IMR-90 (cell line): ENCODE measurements around the gene NTM. TPM values are rescaled to one million over a fixed set of nuclear protein-coding genes. Genes with fewer than 3 reads are reported as not detected.

Source experiments
- ATAC-seq: fragments of 200-7000 bp; cut with Tn5 transposase; 2 replicates; pipeline ENCODE4 v1.9.1; 2020; ENCODE audit warnings: low read depth, mild to moderate bottlenecking, moderate library complexity
- BruUV-seq: library from RNA; stranded (reverse); fragments of 400-500 nt; replicated peaks from 2 replicates; lab custom pipeline; 2021; lab: Mats Ljungman, UMichigan
- CTCF ChIA-PET: fragments of 300-600 bp; formaldehyde crosslinking; extraction: SDS; loops from one replicate; lab custom pipeline; 2021; ENCODE audit warnings: antibody characterized with exemption; lab: Yijun Ruan, JAX
- POLR2A ChIA-PET: fragments of 300-600 bp; sonication (Branson Sonifier 250); formaldehyde crosslinking; loops from one replicate; lab custom pipeline; 2022; ENCODE audit warnings: antibody characterized with exemption; ENCODE audit not compliant: unreplicated experiment; lab: Charles Lee
- DNase-seq: peaks from one replicate; pipeline ENCODE4 v3.0.0; 2013
- H2AFZ ChIP-seq: replicated peaks from 2 replicates; pipeline ENCODE3; 2013; ENCODE audit warnings: low read length, mild to moderate bottlenecking; ENCODE audit not compliant: poor library complexity
- H2AK5ac ChIP-seq: 2 replicates; pipeline ENCODE4 v1.6.1; 2013; ENCODE audit warnings: low read depth, low read length, inconsistent platforms
- H2AK9ac ChIP-seq: replicated peaks from 2 replicates; pipeline ENCODE3; 2013; ENCODE audit warnings: mild to moderate bottlenecking, low read depth, low read length, moderate library complexity; ENCODE audit not compliant: poor library complexity
- H2BK120ac ChIP-seq: 2 replicates; pipeline ENCODE4 v1.6.1; 2013; ENCODE audit warnings: low read depth, low read length, inconsistent platforms
- H2BK15ac ChIP-seq: 3 replicates; pipeline ENCODE4 v1.6.1; 2013; ENCODE audit warnings: low read depth, low read length, inconsistent platforms
- H2BK20ac ChIP-seq: 2 replicates; pipeline ENCODE4 v1.6.1; 2013; ENCODE audit warnings: low read depth, mild to moderate bottlenecking, inconsistent platforms, low read length, moderate library complexity
- H2BK5ac ChIP-seq: 2 replicates; pipeline ENCODE4 v1.6.1; 2013; ENCODE audit warnings: mild to moderate bottlenecking, low read depth, low read length, inconsistent platforms; ENCODE audit not compliant: poor library complexity, severe bottlenecking
- H3K14ac ChIP-seq: replicated peaks from 2 replicates; pipeline ENCODE4 v1.6.1; 2013; ENCODE audit warnings: low read depth, low read length, inconsistent platforms
- H3K18ac ChIP-seq: 2 replicates; pipeline ENCODE4 v1.6.1; 2013; ENCODE audit warnings: low read depth, low read length, control low read depth
- H3K23ac ChIP-seq: 2 replicates; pipeline ENCODE4 v1.6.1; 2013; ENCODE audit warnings: low read depth, low read length, inconsistent platforms
- H3K27ac ChIP-seq: 2 replicates; pipeline ENCODE4 v1.5.1; 2013; ENCODE audit warnings: mild to moderate bottlenecking, control low read depth, low read length; ENCODE audit not compliant: insufficient read depth
- H3K27me3 ChIP-seq: 2 replicates; pipeline ENCODE4 v1.6.1; 2013; ENCODE audit warnings: low read length; ENCODE audit not compliant: control insufficient read depth, insufficient read depth
- H3K36me3 ChIP-seq: 2 replicates; pipeline ENCODE4 v1.6.1; 2013; ENCODE audit warnings: low read length, mixed read lengths; ENCODE audit not compliant: control insufficient read depth, insufficient read depth
- H3K4ac ChIP-seq: 2 replicates; pipeline ENCODE4 v1.6.1; 2013; ENCODE audit warnings: low read depth, low read length, inconsistent platforms
- H3K4me1 ChIP-seq: 2 replicates; pipeline ENCODE4 v1.6.1; 2013; ENCODE audit warnings: low read length, mixed read lengths; ENCODE audit not compliant: control insufficient read depth, insufficient read depth
- H3K4me2 ChIP-seq: 2 replicates; pipeline ENCODE4 v1.6.1; 2013; ENCODE audit warnings: low read depth, mild to moderate bottlenecking, control low read depth, low read length, moderate library complexity
- H3K4me3 ChIP-seq: 2 replicates; pipeline ENCODE4 v1.5.1; 2013; ENCODE audit warnings: low read depth, mild to moderate bottlenecking, control low read depth, low read length, moderate library complexity; ENCODE audit not compliant: insufficient read depth
- H3K56ac ChIP-seq: 2 replicates; pipeline ENCODE4 v1.6.1; 2013; ENCODE audit warnings: low read length, inconsistent platforms; ENCODE audit not compliant: insufficient read depth; ENCODE audit errors: extremely low read depth
- H3K79me1 ChIP-seq, 2 experiments: 2 replicates each; pipeline ENCODE4 v1.6.1; 2013; ENCODE audit warnings: low read length in 2 of 2, inconsistent platforms in 1 of 2, low read depth in 1 of 2
- H3K9ac ChIP-seq: 2 replicates; pipeline ENCODE4 v1.6.1; 2013; ENCODE audit warnings: low read depth, low read length, control low read depth
- H3K9me1 ChIP-seq: 2 replicates; pipeline ENCODE4 v1.6.1; 2013; ENCODE audit warnings: low read length, inconsistent platforms; ENCODE audit not compliant: insufficient read depth
- H3K9me3 ChIP-seq: 2 replicates; pipeline ENCODE4 v1.6.1; 2013; ENCODE audit warnings: low read length; ENCODE audit not compliant: control insufficient read depth, insufficient read depth
- H4K20me1 ChIP-seq: 2 replicates; pipeline ENCODE4 v1.6.1; 2013; ENCODE audit warnings: low read length, inconsistent platforms; ENCODE audit not compliant: insufficient read depth
- H4K5ac ChIP-seq: 2 replicates; pipeline ENCODE4 v1.6.1; 2013; ENCODE audit warnings: mild to moderate bottlenecking, low read depth, low read length, control low read depth
- H4K8ac ChIP-seq, 2 experiments: 2 replicates each; pipeline ENCODE4 v1.6.1; 2013; ENCODE audit warnings: low read depth in 2 of 2, low read length in 2 of 2, control low read depth in 1 of 2, inconsistent platforms in 1 of 2
- H4K91ac ChIP-seq: 2 replicates; pipeline ENCODE4 v1.6.1; 2013; ENCODE audit warnings: low read depth, low read length, inconsistent platforms; ENCODE audit not compliant: insufficient read depth
- MXI1 ChIP-seq: IDR thresholded peaks from 2 replicates; pipeline ENCODE4 v1.6.1; 2012; ENCODE audit warnings: low read depth, mild to moderate bottlenecking, low read length, moderate library complexity, borderline replicate concordance
- NFE2L2 ChIP-seq: fragments of 150-350 bp; IDR thresholded peaks from 2 replicates; pipeline ENCODE4 v1.6.1; 2016; ENCODE audit warnings: low read depth, mild to moderate bottlenecking, low read length
- RAD21 ChIP-seq: IDR thresholded peaks from 2 replicates; pipeline ENCODE4 v1.6.1; 2012; ENCODE audit warnings: low read length, improper control_type of control experiment
- RFX5 ChIP-seq: IDR thresholded peaks from 2 replicates; pipeline ENCODE4 v1.8.0; 2012; ENCODE audit warnings: low read depth, mild to moderate bottlenecking, low read length, moderate library complexity
- WGBS, 2 experiments: methylation state at CpG; one replicate each; pipeline versions ENCODE4 v1.1.5 to v1.1.7; 2013; ENCODE audit warnings: missing lambda C conversion rate in 2 of 2; ENCODE audit not compliant: insufficient read length in 1 of 2; ENCODE audit errors: extremely low coverage in 2 of 2; 5-methylcytosine and 5-hydroxymethylcytosine counted together
- dilution Hi-C: fragments of 300-500 bp; cut with HindIII; formaldehyde crosslinking; loops from one replicate; pipeline ENCODE4 v1.14.3; 2018; ENCODE audit warnings: low sequenced_read_pairs; ENCODE audit not compliant: unreplicated experiment
- in situ Hi-C: fragments of 300-500 bp; cut with MboI; formaldehyde crosslinking; loops from 3 replicates; pipeline ENCODE4 v1.14.3; 2019; ENCODE audit warnings: low sequenced_read_pairs, inconsistent platforms, mixed read lengths
- intact Hi-C: fragments of 100-400 bp; cut with micrococcal nuclease; formaldehyde crosslinking; loops from 2 replicates; pipeline ENCODE4 v1.10.0; 2022
- polyA plus RNA-seq, 3 experiments: library from polyadenylated mRNA; depleted of rRNA; stranded (reverse); fragments of >200 nt; gene quantifications; 2 replicates each; pipeline ENCODE4 v1.2.3, GENCODE V29; 2012; ENCODE audit warnings: low replicate concordance in 1 of 3
- total RNA-seq: library from RNA; depleted of rRNA; stranded (reverse); fragments of >200 nt; gene quantifications from 2 replicates; pipeline ENCODE4 v1.2.3, GENCODE V29; 2012

NTM gene
- total and polyA plus RNA-seq, 2 of the 4 experiments (the other 2 are of a cell fraction): 19.5 to 25.5 TPM

- H3K18ac ChIP-seq: no peak overlapping the region
- no peak overlapping the region for H3K4me2 ChIP-seq
- H2AK5ac ChIP-seq: no peak overlapping the region
- ChIA-PET CTCF (interaction anchor here (1.4 kb wide), 1 partner anchor 8 kb away, joined by 3 read pairs; no protein-coding TSS in a partner anchor), POLR2A (no interaction called here)
- H2AFZ ChIP-seq: no peak overlapping the region
- H3K9ac ChIP-seq: no peak overlapping the region
- in situ Hi-C loops: no loop called here
- no peak overlapping the region for H2BK15ac ChIP-seq
- H3K9me3 ChIP-seq: no peaks in the 10 kb centered on the region
- no peaks in the 10 kb centered on the region for H3K79me1 ChIP-seq
- TF ChIP-seq MXI1 (no peak), RAD21 (no peak), RFX5 (no peak), NFE2L2 (no peak)
- H4K5ac ChIP-seq: no peak overlapping the region
- H3K27ac ChIP-seq: no peak overlapping the region
- no peak overlapping the region for H3K56ac ChIP-seq
- no peak overlapping the region for H2BK5ac ChIP-seq
- no peak overlapping the region for H3K23ac ChIP-seq
- H2AK9ac ChIP-seq: no peak overlapping the region
- no peak overlapping the region for H2BK20ac ChIP-seq
- no peak overlapping the region for H4K91ac ChIP-seq
- ATAC-seq (no peak), DNase-seq (no peak)
- no TSS peak for BruUV-seq
- no peaks in the 10 kb centered on the region for H3K4me1 ChIP-seq
- H3K9me1 ChIP-seq: no peaks in the 10 kb centered on the region
- H3K4me3 ChIP-seq: no peak overlapping the region
- no CpG with 5 or more reads among the region's 4 CpGs for whole genome bisulfite sequencing, 2 experiments
- no peak overlapping the region for H2BK120ac ChIP-seq
- intact Hi-C loops: no loop called here
- H3K27me3 ChIP-seq: peaks cover 3% of the 10 kb centered on the region
- H3K4ac ChIP-seq: no peak overlapping the region
- no peak overlapping the region for H4K8ac ChIP-seq
- H3K14ac ChIP-seq: no peak overlapping the region
- H3K36me3 ChIP-seq: no peaks in the 10 kb centered on the region
- dilution Hi-C loops: no loop called here
- no peaks in the 10 kb centered on the region for H4K20me1 ChIP-seq
These were observed 230.2 kb downstream of the NTM start for GRCh38 chr11:131600628-131601027.
